H1 (cell line): ENCODE results near the gene TAC1. TPM values are rescaled to one million over a fixed set of nuclear protein-coding genes. Genes with fewer than 3 reads are reported as not detected.

Experiments
- CTCF ChIA-PET: fragments of 300-600 bp; sonication (Branson Sonifier 250); formaldehyde crosslinking; loops from one replicate; lab custom pipeline; 2021; ENCODE audit not compliant: partially characterized antibody; lab: Charles Lee
- POLR2A ChIA-PET: fragments of 300-600 bp; sonication (Branson Sonifier 250); formaldehyde crosslinking; loops from one replicate; lab custom pipeline; 2021; ENCODE audit warnings: inconsistent platforms; ENCODE audit not compliant: partially characterized antibody; lab: Charles Lee
- DNase-seq, 2 experiments: peaks; one replicate each; pipeline versions ENCODE4 v3.0.0 to v3.0.0-alpha.2; 2010 to 2022; ENCODE audit warnings: low spot score in 2 of 2, low read depth in 1 of 2, mixed read lengths in 1 of 2
- FAIRE-seq: peaks from 2 replicates; lab custom pipeline; 2011; peaks lifted over from hg19 to GRCh38; lab: Jason Lieb, UNC
- H2AFZ ChIP-seq: 2 replicates; pipeline ENCODE4 v1.8.1; 2012; ENCODE audit warnings: low read length, inconsistent platforms
- H2AK5ac ChIP-seq: 2 replicates; pipeline ENCODE4 v1.6.1; 2013; ENCODE audit warnings: low read depth, low read length
- H2BK120ac ChIP-seq: replicated peaks from 2 replicates; pipeline ENCODE3; 2013; ENCODE audit warnings: low read depth, low read length, inconsistent platforms
- H2BK12ac ChIP-seq: 2 replicates; pipeline ENCODE4 v1.6.1; 2013; ENCODE audit warnings: low read depth, low read length
- H2BK15ac ChIP-seq: 2 replicates; pipeline ENCODE4 v1.6.1; 2013; ENCODE audit warnings: low read length
- H2BK20ac ChIP-seq: 2 replicates; pipeline ENCODE4 v1.6.1; 2013; ENCODE audit warnings: low read length
- H2BK5ac ChIP-seq: 2 replicates; pipeline ENCODE4 v1.6.1; 2013; ENCODE audit warnings: low read depth, low read length
- H3K14ac ChIP-seq: 2 replicates; pipeline ENCODE4 v1.6.1; 2013; ENCODE audit warnings: inconsistent platforms; ENCODE audit not compliant: insufficient read length
- H3K18ac ChIP-seq: 2 replicates; pipeline ENCODE4 v1.6.1; 2013; ENCODE audit warnings: low read length; ENCODE audit errors: extremely low read depth
- H3K23ac ChIP-seq: 2 replicates; pipeline ENCODE4 v1.6.1; 2013; ENCODE audit warnings: inconsistent platforms; ENCODE audit not compliant: insufficient read length
- H3K23me2 ChIP-seq: 2 replicates; pipeline ENCODE4 v1.6.1; 2013; ENCODE audit warnings: low read depth, low read length
- H3K27ac ChIP-seq: 2 replicates; pipeline ENCODE4 v1.6.1; 2011; ENCODE audit warnings: low read depth, low read length, inconsistent platforms
- H3K27me3 ChIP-seq, 4 experiments: replicated peaks in 1 of 4; 1 replicate in 1 of 4; 2 replicates in 3 of 4; pipeline versions ENCODE4 v1.6.1 to v1.8.1; 2011 to 2013; ENCODE audit warnings: low read length in 3 of 4, mild to moderate bottlenecking in 3 of 4, inconsistent platforms in 2 of 4, mixed read lengths in 2 of 4, moderate library complexity in 1 of 4; ENCODE audit not compliant: control insufficient read depth in 3 of 4, insufficient read depth in 3 of 4; ENCODE audit errors: extremely low read depth in 1 of 4
- H3K36me3 ChIP-seq, 4 experiments: 2 replicates each; pipeline versions ENCODE4 v1.6.1 to v1.8.1; 2011 to 2013; ENCODE audit warnings: mild to moderate bottlenecking in 4 of 4, low read length in 3 of 4, moderate library complexity in 2 of 4, control low read depth in 1 of 4, inconsistent platforms in 1 of 4; ENCODE audit not compliant: insufficient read depth in 4 of 4, control insufficient read depth in 2 of 4
- H3K4ac ChIP-seq: replicated peaks from 2 replicates; pipeline ENCODE3; 2013; ENCODE audit warnings: low read length, low read depth, mixed read lengths, inconsistent platforms; ENCODE audit not compliant: insufficient read length
- H3K4me1 ChIP-seq, 4 experiments: replicated peaks in 1 of 4; 1 replicate in 1 of 4; 2 replicates in 3 of 4; pipeline versions ENCODE4 v1.6.1 to v1.8.1; 2011 to 2013; ENCODE audit warnings: low read length in 3 of 4, inconsistent platforms in 2 of 4, mixed read lengths in 1 of 4; ENCODE audit not compliant: insufficient read depth in 4 of 4, control insufficient read depth in 3 of 4
- H3K4me2 ChIP-seq, 2 experiments: 2 replicates each; pipeline versions ENCODE4 v1.6.1 to v1.8.1; 2011 to 2013; ENCODE audit warnings: low read depth in 2 of 2, low read length in 2 of 2, control low read depth in 1 of 2, inconsistent platforms in 1 of 2, mild to moderate bottlenecking in 1 of 2; ENCODE audit not compliant: insufficient read depth in 1 of 2
- H3K4me3 ChIP-seq, 4 experiments: fragments of 200-600, 300-600 bp in 1 of 4; sonication (generic), shearing (Covaris generic), sonication (Bioruptor Twin) in 1 of 4; 2 replicates each; pipeline versions ENCODE4 v1.5.1 to v1.8.1; 2011 to 2016; ENCODE audit warnings: low read length in 4 of 4, low read depth in 3 of 4, control low read depth in 2 of 4, inconsistent platforms in 2 of 4, mild to moderate bottlenecking in 2 of 4, mixed read lengths in 1 of 4, moderate library complexity in 1 of 4; ENCODE audit not compliant: insufficient read depth in 2 of 4; ENCODE audit errors: extremely low read depth in 1 of 4
- H3K56ac ChIP-seq: replicated peaks from 2 replicates; pipeline ENCODE3; 2013; ENCODE audit warnings: low read depth, mild to moderate bottlenecking, mixed read lengths, low read length, inconsistent platforms; ENCODE audit not compliant: insufficient read length
- H3K79me1 ChIP-seq: 2 replicates; pipeline ENCODE4 v1.6.1; 2013; ENCODE audit warnings: low read depth, low read length, control low read depth
- H3K79me2 ChIP-seq, 2 experiments: 2 replicates each; pipeline versions ENCODE4 v1.6.1 to v1.8.1; 2012 to 2013; ENCODE audit warnings: low read length in 2 of 2, mild to moderate bottlenecking in 2 of 2, inconsistent platforms in 1 of 2; ENCODE audit not compliant: insufficient read depth in 2 of 2, control insufficient read depth in 1 of 2
- H3K9ac ChIP-seq, 4 experiments: replicated peaks in 1 of 4; 1 replicate in 1 of 4; 2 replicates in 3 of 4; pipeline versions ENCODE4 v1.6.1 to v1.8.1; 2011 to 2013; ENCODE audit warnings: low read depth in 3 of 4, low read length in 3 of 4, control low read depth in 2 of 4, mild to moderate bottlenecking in 2 of 4, moderate library complexity in 2 of 4, inconsistent platforms in 1 of 4; ENCODE audit errors: extremely low read depth in 1 of 4
- H3K9me3 ChIP-seq, 2 experiments: 2 replicates each; pipeline versions ENCODE4 v1.6.1 to v1.8.1; 2012 to 2013; ENCODE audit warnings: mild to moderate bottlenecking in 2 of 2, moderate library complexity in 2 of 2, control low read depth in 1 of 2, inconsistent platforms in 1 of 2, low read depth in 1 of 2, low read length in 1 of 2, mixed read lengths in 1 of 2; ENCODE audit not compliant: insufficient read depth in 2 of 2
- H4K20me1 ChIP-seq, 2 experiments: replicated peaks in 1 of 2; 2 replicates each; pipeline versions ENCODE3 to v1.8.1; 2011 to 2013; ENCODE audit warnings: inconsistent platforms in 2 of 2, low read length in 2 of 2, mild to moderate bottlenecking in 1 of 2; ENCODE audit not compliant: insufficient read depth in 2 of 2, control insufficient read depth in 1 of 2
- H4K5ac ChIP-seq: 2 replicates; pipeline ENCODE4 v1.6.1; 2013; ENCODE audit warnings: low read length, low read depth, mixed read lengths, inconsistent platforms; ENCODE audit not compliant: insufficient read length
- H4K8ac ChIP-seq: 2 replicates; pipeline ENCODE4 v1.8.0; 2013; ENCODE audit warnings: mild to moderate bottlenecking, moderate library complexity, low read length, inconsistent platforms; ENCODE audit not compliant: insufficient read depth; ENCODE audit errors: extremely low read depth
- H4K91ac ChIP-seq: replicated peaks from 2 replicates; pipeline ENCODE3; 2013; ENCODE audit warnings: low read length, mixed read lengths, inconsistent platforms; ENCODE audit not compliant: insufficient read length
- BACH1 ChIP-seq: IDR thresholded peaks from 2 replicates; pipeline ENCODE4 v1.6.1; 2012; ENCODE audit warnings: low read length, improper control_type of control experiment
- BCL11A ChIP-seq, 2 experiments: IDR thresholded peaks; one replicate each; pipeline ENCODE4 v1.6.1; 2011; ENCODE audit warnings: low read depth in 2 of 2, low read length in 2 of 2, mild to moderate bottlenecking in 2 of 2
- CREB1 ChIP-seq: IDR thresholded peaks from 2 replicates; pipeline ENCODE4 v1.6.1; 2012; ENCODE audit warnings: inconsistent platforms
- EGR1 ChIP-seq: IDR thresholded peaks from 2 replicates; pipeline ENCODE4 v1.6.1; 2011; ENCODE audit warnings: low read depth, low read length, borderline replicate concordance
- GABPA ChIP-seq: IDR thresholded peaks from 2 replicates; pipeline ENCODE4 v1.6.1; 2011; ENCODE audit warnings: mild to moderate bottlenecking, low read length, moderate library complexity, borderline replicate concordance; ENCODE audit not compliant: insufficient read depth
- RFX5 ChIP-seq: IDR thresholded peaks from 2 replicates; pipeline ENCODE4 v1.6.1; 2011; ENCODE audit warnings: low read depth, low read length, improper control_type of control experiment, borderline replicate concordance
- SIRT6 ChIP-seq: IDR thresholded peaks from one replicate; pipeline ENCODE4 v1.7.1; 2012; ENCODE audit warnings: low read length, inconsistent platforms
- SP4 ChIP-seq: IDR thresholded peaks from 2 replicates; pipeline ENCODE4 v1.6.1; 2012; ENCODE audit warnings: low read length, inconsistent platforms
- SRF ChIP-seq: IDR thresholded peaks from 2 replicates; pipeline ENCODE4 v1.6.1; 2011; ENCODE audit warnings: mild to moderate bottlenecking, low read depth, low read length, moderate library complexity
- TAF7 ChIP-seq: optimal IDR thresholded peaks from 2 replicates; pipeline ENCODE3; 2011; ENCODE audit warnings: low read depth, mild to moderate bottlenecking, inconsistent platforms, low read length, moderate library complexity, borderline replicate concordance
- YY1 ChIP-seq: IDR thresholded peaks from 2 replicates; pipeline ENCODE4 v1.6.1; 2011; ENCODE audit warnings: low read depth, mild to moderate bottlenecking, low read length
- WGBS, 2 experiments: shearing (Covaris generic) in 1 of 2; methylation state at CpG; one replicate each; pipeline versions ENCODE4 v1.1.6 to v1.1.7; 2013 to 2015; ENCODE audit warnings: low lambda C conversion rate in 2 of 2, mixed read lengths in 2 of 2, inconsistent platforms in 1 of 2, low coverage in 1 of 2, missing lambda C conversion rate in 1 of 2; ENCODE audit not compliant: insufficient replicate concordance in 2 of 2, insufficient coverage in 1 of 2, insufficient read length in 1 of 2; ENCODE audit errors: extremely low coverage in 1 of 2, missing lambda C conversion rate in 1 of 2; 5-methylcytosine and 5-hydroxymethylcytosine counted together
- polyA plus RNA-seq, 7 experiments: library from polyadenylated mRNA; depleted of rRNA in 3 of 7; stranded (reverse) in 5 of 7; unstranded in 2 of 7; fragments of >200 nt in 5 of 7; fragments of 200-250 nt in 2 of 7; gene quantifications; 1 replicate in 5 of 7; 2 replicates in 1 of 7; 4 replicates in 1 of 7; pipeline versions ENCODE4 v1.2.1 to v1.2.3, GENCODE V29; 2011 to 2013; ENCODE audit warnings: missing spikeins in 2 of 7, mixed read lengths in 2 of 7
- total RNA-seq: library from RNA; stranded (reverse); fragmentation: NEBNext Ultra II Directional; extraction: Animal tissue kit (Norgen Biotek cat#: 25700); gene quantifications from 2 replicates; pipeline ENCODE4 v1.2.1, GENCODE V29; 2021
- TF ChIP-seq, protein P1 (sequence below): IDR thresholded peaks from 2 replicates; pipeline ENCODE4 v1.6.1; 2011; ENCODE audit warnings: low read length, improper control_type of control experiment

The TAC1 gene
- total and polyA plus RNA-seq, 2 of the 8 experiments (the other 6 are each of a cell fraction or from before 2014, with no cell fraction given), result 1.7 to 4.3 TPM

DNA sequence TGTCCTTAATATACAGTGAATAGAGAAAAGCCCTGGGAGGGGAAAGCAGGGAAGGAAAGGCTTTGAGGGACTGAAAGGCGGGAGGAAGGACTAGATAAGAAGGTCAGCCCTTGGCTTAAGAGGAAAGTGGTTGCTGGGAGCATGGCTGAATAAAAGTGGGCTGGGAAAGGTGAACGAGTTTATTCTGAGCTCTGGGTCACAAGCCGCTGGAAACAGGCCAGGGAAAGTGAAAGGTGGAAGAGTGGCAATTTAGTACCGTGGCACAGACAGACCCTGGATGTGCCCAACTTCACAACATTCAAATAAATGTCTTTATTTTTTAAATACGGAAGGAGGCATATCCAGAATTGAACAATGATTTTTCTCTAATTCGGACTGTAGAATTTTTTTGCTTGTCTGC lies 39.7 kb downstream of the TAC1 start:
- ChIA-PET POLR2A (no interaction called here), CTCF (no interaction called here)
- no peak overlapping the region for H4K8ac ChIP-seq
- H3K23me2 ChIP-seq, result no peaks in the 10 kb centered on the region
- no peak overlapping the region for H4K91ac ChIP-seq
- H3K4me3 ChIP-seq, result no peak overlapping the region
- no peak overlapping the region for H2BK5ac ChIP-seq
- H2BK120ac ChIP-seq, result no peak overlapping the region
- no peaks in the 10 kb centered on the region for H3K4me1 ChIP-seq
- no peaks in the 10 kb centered on the region for H3K79me2 ChIP-seq
- H3K23ac ChIP-seq, result no peak overlapping the region
- no peak for FAIRE-seq
- H3K56ac ChIP-seq, result no peak overlapping the region
- H2BK15ac ChIP-seq, result no peak overlapping the region
- no peak overlapping the region for H2BK20ac ChIP-seq
- no peaks in the 10 kb centered on the region for H3K79me1 ChIP-seq
- WGBS, 2 experiments, result no CpG with 5 or more reads among the region's 6 CpGs
- no peaks in the 10 kb centered on the region for H3K9me3 ChIP-seq
- no peak overlapping the region for H2AFZ ChIP-seq
- no peak overlapping the region for H3K27ac ChIP-seq
- H3K4ac ChIP-seq, result no peak overlapping the region
- H3K9ac ChIP-seq, result no peak overlapping the region
- no peak overlapping the region for H2BK12ac ChIP-seq
- no peak overlapping the region for H2AK5ac ChIP-seq
- no peak overlapping the region for H3K4me2 ChIP-seq
- no peaks in the 10 kb centered on the region for H4K20me1 ChIP-seq
- H3K36me3 ChIP-seq, result no peaks in the 10 kb centered on the region
- H4K5ac ChIP-seq, result no peak overlapping the region
- H3K14ac ChIP-seq, result no peak overlapping the region
- DNase-seq, result no peak
- no peaks in the 10 kb centered on the region for H3K27me3 ChIP-seq
- no peak overlapping the region for H3K18ac ChIP-seq
- TF ChIP-seq BCL11A (IDR thresholded peaks at IDR 0.05; ENCODE audit: low read depth in 2 of 2, low read length in 2 of 2), result no peak
- TF ChIP-seq EGR1, result no peak
- TF ChIP-seq SIRT6, result no peak
- no peak for TF ChIP-seq TAF7
- TF ChIP-seq, protein P1, sequence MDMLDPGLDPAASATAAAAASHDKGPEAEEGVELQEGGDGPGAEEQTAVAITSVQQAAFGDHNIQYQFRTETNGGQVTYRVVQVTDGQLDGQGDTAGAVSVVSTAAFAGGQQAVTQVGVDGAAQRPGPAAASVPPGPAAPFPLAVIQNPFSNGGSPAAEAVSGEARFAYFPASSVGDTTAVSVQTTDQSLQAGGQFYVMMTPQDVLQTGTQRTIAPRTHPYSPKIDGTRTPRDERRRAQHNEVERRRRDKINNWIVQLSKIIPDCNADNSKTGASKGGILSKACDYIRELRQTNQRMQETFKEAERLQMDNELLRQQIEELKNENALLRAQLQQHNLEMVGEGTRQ, result no peak
- no peak for TF ChIP-seq YY1
- TF ChIP-seq SP4, result no peak
- no peak for TF ChIP-seq CREB1
- TF ChIP-seq SRF, result no peak
- no peak for TF ChIP-seq GABPA
- TF ChIP-seq BACH1, result no peak
- no peak for TF ChIP-seq RFX5
